NCI-H748 (cell line): Measurements from ENCODE around the gene B3GAT1.
A peak's percentile ranks its signal among the peaks of the same experiment; 100 is the strongest.
"Not testable (repeated sequence)": the region's sequence is repeated elsewhere in the genome, so short reads cannot be mapped to it uniquely, and the experiment has no call there.

ENCODE experiments used
- DNase-seq: peaks from one replicate; lab custom pipeline; 2025; ENCODE audit not compliant: unreplicated experiment; lab: John Stamatoyannopoulos, UW

Gene B3GAT1

GRCh38 chr11:134412203-134413042 lies at the start of gene B3GAT1:
TSS of gene B3GAT1 (minus strand) at chr11:134412242. CDS start at chr11:134387659, 24,583 bp downstream.
- peak; percentile 47 for DNase-seq

- DNase-seq: no peak
These were observed 49.6 kb upstream of the B3GAT1 start for GRCh38 chr11:134461621-134462020.

GRCh38 chr11:134460881-134461280 lies 48.8 kb upstream of the B3GAT1 start:
- no peak for DNase-seq

GRCh38 chr11:134460062-134460561 lies 48.1 kb upstream of the B3GAT1 start:
- DNase-seq: no peak

- no peak for DNase-seq
These were observed 47.4 kb upstream of the B3GAT1 start for GRCh38 chr11:134459246-134460061.

- not testable (repeated sequence) for DNase-seq
These were observed 45.5 kb upstream of the B3GAT1 start for GRCh38 chr11:134457411-134458007.

GRCh38 chr11:134455516-134455915 lies 43.5 kb upstream of the B3GAT1 start:
- no peak for DNase-seq

- DNase-seq: no peak
These were observed 42.2 kb upstream of the B3GAT1 start for GRCh38 chr11:134454146-134454690.

- no peak for DNase-seq
These were observed 41.4 kb upstream of the B3GAT1 start for GRCh38 chr11:134453441-134453840.

GRCh38 chr11:134452838-134453155 lies 40.8 kb upstream of the B3GAT1 start:
- no peak for DNase-seq

- no peak for DNase-seq
These were observed 40.2 kb upstream of the B3GAT1 start for GRCh38 chr11:134452026-134452837.

- no peak for DNase-seq
These were observed 38.1 kb upstream of the B3GAT1 start for GRCh38 chr11:134450186-134450585.

- peak; percentile 25 for DNase-seq
These were observed 37.7 kb upstream of the B3GAT1 start for GRCh38 chr11:134449713-134450112.

- no peak for DNase-seq
These were observed 37.0 kb upstream of the B3GAT1 start for GRCh38 chr11:134449051-134449450.

GRCh38 chr11:134447696-134448095 lies 35.7 kb upstream of the B3GAT1 start:
- no peak for DNase-seq

- no peak for DNase-seq
These were observed 33.7 kb upstream of the B3GAT1 start for GRCh38 chr11:134445601-134446325.

- DNase-seq: not testable (repeated sequence)
These were observed 32.4 kb upstream of the B3GAT1 start for GRCh38 chr11:134444160-134445108.

GRCh38 chr11:134443246-134443645 lies 31.2 kb upstream of the B3GAT1 start:
- no peak for DNase-seq

GRCh38 chr11:134442246-134442645 lies 30.2 kb upstream of the B3GAT1 start:
- DNase-seq: no peak
